ENCODE data around the gene NAGS.
A peak's percentile ranks its signal among the peaks of the same experiment; 100 is the strongest.
"Not testable (repeated sequence)": the region's sequence is repeated elsewhere in the genome, so short reads cannot be mapped to it uniquely, and the experiment has no call there.

NAGS gene, protein sequence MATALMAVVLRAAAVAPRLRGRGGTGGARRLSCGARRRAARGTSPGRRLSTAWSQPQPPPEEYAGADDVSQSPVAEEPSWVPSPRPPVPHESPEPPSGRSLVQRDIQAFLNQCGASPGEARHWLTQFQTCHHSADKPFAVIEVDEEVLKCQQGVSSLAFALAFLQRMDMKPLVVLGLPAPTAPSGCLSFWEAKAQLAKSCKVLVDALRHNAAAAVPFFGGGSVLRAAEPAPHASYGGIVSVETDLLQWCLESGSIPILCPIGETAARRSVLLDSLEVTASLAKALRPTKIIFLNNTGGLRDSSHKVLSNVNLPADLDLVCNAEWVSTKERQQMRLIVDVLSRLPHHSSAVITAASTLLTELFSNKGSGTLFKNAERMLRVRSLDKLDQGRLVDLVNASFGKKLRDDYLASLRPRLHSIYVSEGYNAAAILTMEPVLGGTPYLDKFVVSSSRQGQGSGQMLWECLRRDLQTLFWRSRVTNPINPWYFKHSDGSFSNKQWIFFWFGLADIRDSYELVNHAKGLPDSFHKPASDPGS

GRCh38 chr17:44004077-44004760 lies at the start of gene NAGS:
Gene NAGS (plus strand): TSS chr17:44004622. CDS start chr17:44004664, 42 bp downstream.
- no peak for DNase-seq

- peak in 4 of 56 donors; percentile 0 to 49 (median 6) for DNase-seq
Observed at GRCh38 chr17:43956222-43956621, 48.2 kb upstream of the NAGS start.

GRCh38 chr17:43958748-43959352 lies 45.6 kb upstream of the NAGS start:
- no peak for DNase-seq

DNA sequence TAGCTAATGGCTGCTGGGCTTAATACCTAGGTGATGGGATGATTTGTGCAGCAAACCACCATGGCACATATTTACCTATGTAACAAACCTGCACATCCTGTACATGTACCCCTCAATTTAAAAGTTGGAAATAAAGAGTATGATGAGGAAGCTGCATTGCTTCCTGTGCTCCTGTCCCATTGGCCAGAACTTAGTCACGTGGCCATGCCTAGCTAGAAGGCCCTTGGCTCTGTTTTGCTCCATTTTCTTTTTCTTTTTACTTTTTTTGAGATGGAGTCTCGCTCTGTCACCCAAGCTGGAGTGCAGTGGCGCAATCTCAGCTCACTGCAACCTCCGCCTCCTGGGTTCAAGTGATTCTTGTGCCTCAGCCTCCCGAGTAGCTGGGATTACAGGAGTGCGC lies 43.1 kb upstream of the NAGS start:
- not testable (repeated sequence) for DNase-seq

GRCh38 chr17:43961954-43962353 lies 42.5 kb upstream of the NAGS start:
- DNase-seq: no peak

DNA sequence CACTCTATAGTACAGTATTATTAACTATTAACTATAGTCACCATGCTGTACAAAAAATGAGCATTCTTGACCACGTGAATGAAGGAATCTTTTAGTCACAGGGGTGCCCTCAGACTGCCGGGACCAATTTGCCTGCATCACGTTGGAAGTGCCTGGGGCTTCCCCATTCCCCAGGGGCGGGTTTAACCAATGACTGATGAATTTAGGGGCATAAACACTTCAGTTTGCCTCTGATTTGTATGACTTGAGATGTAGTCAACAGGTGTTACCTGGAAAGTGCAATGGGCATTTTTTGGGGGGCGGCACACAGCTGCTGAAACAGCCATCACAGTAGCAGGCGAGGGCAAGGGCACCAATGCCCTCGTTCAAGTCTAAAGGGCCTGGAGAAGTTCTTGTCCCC lies 41.9 kb upstream of the NAGS start:
- DNase-seq: no peak

DNA sequence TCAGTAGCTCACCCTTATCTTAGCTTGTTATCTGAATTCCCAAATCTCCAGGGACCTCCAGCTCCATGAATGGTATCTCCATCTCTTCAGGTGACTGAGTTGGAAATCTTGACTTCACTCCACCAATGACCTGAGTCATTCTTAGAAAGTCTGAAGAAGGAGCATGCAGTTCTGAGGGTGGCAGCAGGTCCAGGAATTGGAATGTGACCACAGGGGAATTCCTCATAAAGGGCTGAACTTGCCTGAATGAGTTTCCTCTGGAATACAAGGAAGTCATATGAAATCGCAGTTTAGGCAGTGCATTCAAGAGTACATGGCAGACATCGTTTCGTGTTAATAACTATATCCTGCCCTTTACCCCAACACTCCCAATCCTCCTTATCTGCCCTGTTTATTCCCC lies 38.1 kb upstream of the NAGS start:
- DNase-seq: no peak

- DNase-seq: no peak
Observed at GRCh38 chr17:43967251-43967875, 37.1 kb upstream of the NAGS start.

DNA sequence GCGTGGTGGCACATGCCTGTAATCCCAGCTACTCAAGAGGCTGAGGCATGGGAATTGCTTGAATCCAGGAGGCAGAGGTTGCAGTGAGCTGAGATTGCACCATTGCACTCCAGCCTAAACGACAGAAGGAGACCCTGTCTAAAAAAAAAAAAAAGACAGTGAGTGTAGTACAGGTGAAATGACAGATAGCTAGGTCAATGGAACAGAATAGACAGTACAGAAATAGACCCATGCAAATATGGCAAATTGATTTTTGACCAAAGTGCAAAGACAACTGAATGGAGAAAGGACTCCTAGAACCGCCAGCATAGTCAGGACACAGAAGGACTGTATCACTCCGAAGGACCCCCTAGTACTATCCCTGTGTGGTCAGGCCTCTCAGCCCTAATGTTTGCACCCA lies 34.1 kb upstream of the NAGS start:
- DNase-seq: no peak

- DNase-seq: not testable (repeated sequence)
Observed at GRCh38 chr17:43971436-43971835, 33.0 kb upstream of the NAGS start.

GRCh38 chr17:43972444-43973212 lies 31.8 kb upstream of the NAGS start:
- not testable (repeated sequence) for DNase-seq

DNA sequence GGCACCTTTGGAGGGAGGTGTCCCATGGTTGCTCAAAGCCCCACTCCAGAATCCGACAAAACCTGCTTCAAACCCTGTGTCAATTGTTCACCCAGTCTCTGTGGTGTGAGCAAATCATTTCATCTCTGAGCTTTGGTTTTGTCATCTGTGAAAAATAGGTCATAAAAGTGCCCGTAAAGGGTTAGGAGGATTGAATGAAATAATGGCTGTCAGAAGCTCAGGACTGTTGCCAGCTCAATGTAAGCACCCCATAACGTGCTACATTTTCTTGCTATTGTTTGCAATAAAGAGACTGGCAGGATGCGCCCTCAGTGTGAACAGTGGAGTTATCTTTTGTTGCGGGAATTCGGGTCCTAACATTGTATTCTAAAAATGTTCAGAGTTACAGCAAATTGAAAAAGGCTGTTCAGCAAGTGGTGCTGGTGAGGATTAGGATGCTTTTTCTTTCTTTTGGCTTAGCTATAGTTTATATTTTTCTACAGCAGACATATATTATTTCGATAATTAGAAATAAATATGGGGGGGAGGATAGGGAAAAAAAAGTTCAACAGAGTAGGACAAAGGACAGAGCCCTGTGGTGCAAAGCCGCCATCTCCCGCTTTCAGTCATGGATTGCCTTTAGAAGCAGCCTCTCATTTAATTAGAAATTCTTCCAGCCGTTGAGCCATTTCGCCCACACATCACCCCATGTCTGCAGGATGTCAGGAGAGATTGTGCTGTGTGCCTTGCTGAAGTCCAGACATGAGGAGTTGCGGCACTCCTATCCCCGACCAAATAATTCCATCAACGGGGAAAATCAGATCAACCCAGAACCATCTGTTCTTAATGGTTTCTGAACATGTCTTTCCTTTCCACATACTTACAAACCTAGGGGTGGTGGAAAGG lies 29.8 kb upstream of the NAGS start:
- no peak for DNase-seq

- DNase-seq: no peak
Observed at GRCh38 chr17:43975898-43976297, 28.5 kb upstream of the NAGS start.

- DNase-seq: no peak
Observed at GRCh38 chr17:43976963-43977837, 27.2 kb upstream of the NAGS start.

DNA sequence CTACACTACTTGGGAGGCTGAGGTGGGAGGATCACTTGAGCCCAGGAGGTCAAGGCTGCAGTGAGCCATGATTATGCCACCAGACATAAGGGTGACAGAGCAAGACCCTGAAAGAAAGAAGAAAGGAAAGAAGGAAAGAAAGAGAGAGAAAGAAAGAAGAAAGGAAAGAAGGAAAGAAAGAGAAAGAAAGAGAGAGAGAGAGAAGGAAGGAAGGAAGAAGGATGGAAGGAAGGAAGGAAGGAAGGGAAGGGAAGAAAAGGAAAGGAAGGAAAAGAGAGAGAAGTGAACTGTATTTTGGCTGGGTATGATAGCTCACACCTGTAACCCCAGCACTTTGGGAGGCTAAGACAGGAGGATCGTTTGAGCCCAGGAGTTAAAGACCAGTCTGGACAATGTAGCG lies 26.3 kb upstream of the NAGS start:
- no peak for DNase-seq

DNA sequence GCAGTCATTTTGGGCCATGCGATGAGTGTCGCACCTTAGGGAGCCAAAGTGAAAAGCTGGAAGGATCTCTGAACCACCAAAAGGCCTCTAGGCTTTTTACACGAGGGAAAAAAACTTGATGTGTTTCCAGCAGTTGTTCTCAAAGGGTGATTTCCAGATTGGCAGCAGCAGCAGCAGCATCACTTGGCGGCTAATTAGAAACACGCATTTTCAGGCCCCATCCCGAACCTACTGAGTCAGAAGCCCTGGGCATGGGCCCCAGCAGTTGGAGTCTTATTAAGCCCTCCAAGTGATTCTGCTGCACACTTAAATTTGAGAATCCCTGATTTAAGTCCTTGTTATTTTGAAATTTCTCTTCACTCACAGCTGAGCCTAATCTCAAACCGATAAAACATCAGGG lies 25.4 kb upstream of the NAGS start:
- DNase-seq: no peak

- no peak for DNase-seq
Observed at GRCh38 chr17:43979671-43980070, 24.8 kb upstream of the NAGS start.

GRCh38 chr17:43982171-43982570 lies 22.3 kb upstream of the NAGS start:
- DNase-seq: no peak

DNA sequence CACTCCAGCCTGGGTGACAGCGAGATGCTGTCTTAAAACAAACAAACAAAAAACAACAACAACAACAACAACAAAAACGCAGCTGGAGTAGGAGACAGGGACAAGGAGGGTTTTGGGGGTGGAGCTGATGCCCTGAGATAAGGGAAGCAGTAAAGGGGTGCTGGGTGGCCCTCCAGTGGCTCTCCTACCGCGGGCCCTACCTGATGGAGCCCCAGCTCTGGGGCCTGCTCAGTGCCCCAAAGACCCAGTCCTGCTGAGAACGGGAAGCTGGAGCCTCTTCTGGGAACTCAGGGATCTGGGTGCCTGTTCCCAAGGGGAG lies 21.3 kb upstream of the NAGS start:
- no peak for DNase-seq
